ENCODE data around the gene STT3B. TPM values are rescaled to one million over a fixed set of nuclear protein-coding genes. Genes with fewer than 3 reads are reported as not detected.

STT3B gene
- 247 and 301 TPM in 2 replicates for total RNA-seq

DNA sequence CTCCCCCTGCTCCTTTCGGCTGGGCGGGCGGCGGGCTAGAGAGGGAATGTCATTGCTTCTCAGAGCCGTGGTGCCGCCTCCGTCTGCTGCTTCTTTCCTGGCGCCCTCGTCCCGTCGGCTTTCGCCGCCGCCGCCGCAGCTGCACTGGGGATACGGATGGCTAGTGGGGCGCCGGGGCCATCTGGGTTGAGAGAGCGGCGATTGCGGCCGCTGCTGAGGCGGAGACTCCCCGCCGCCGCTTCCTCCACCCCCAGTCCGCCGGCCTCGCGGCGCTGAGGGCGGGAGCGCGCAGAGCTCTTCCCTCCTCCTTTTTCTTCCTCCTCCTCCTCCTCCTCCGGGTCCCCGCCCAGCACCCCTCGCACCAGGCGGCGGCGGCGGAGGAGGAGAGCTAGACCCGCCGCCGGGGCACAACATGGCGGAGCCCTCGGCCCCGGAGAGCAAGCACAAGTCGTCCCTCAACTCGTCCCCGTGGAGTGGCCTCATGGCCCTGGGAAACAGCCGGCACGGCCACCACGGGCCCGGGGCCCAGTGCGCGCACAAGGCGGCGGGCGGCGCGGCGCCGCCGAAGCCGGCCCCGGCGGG, at the start of gene STT3B:
Gene STT3B (plus strand): TSS at position 339 of the 582 bp plus-strand sequence. CDS start 74 bp downstream, at position 413.

All from regular cardiac myocyte (primary cell).